GM23338 (cell line): Measurements from ENCODE around the gene CDH23. TPM values are rescaled to one million over a fixed set of nuclear protein-coding genes. Genes with fewer than 3 reads are reported as not detected.

ENCODE experiments used
- ATAC-seq: fragments of 200-7000 bp; cut with Tn5 transposase; 3 replicates; pipeline ENCODE4 v1.9.1; 2020
- DNase-seq: peaks from one replicate; pipeline ENCODE4 v3.0.0-alpha.2; 2015; ENCODE audit warnings: low spot score
- H2AFZ ChIP-seq: fragments of 200-600 bp; sonication (generic); 2 replicates; pipeline ENCODE4 v1.8.0; 2016; ENCODE audit warnings: antibody characterized with exemption, mild to moderate bottlenecking, moderate library complexity
- H3F3A ChIP-seq: fragments of 200-600 bp; sonication (generic); replicated peaks from 2 replicates; pipeline ENCODE4 v1.8.0; 2017; ENCODE audit warnings: antibody characterized with exemption, mixed run types, low read depth
- H3K27ac ChIP-seq: fragments of 200-600 bp; sonication (generic); 2 replicates; pipeline ENCODE4 v1.6.1; 2016; ENCODE audit warnings: low read depth
- H3K27me3 ChIP-seq: fragments of 200-600 bp; sonication (generic); 2 replicates; pipeline ENCODE4 v1.8.0; 2016; ENCODE audit warnings: mild to moderate bottlenecking, mixed run types, moderate library complexity; ENCODE audit not compliant: insufficient read depth
- H3K36me3 ChIP-seq: fragments of 200-600 bp; sonication (generic); 2 replicates; pipeline ENCODE4 v1.8.0; 2016; ENCODE audit warnings: mild to moderate bottlenecking; ENCODE audit not compliant: insufficient read depth
- H3K4me1 ChIP-seq: fragments of 200-600 bp; sonication (generic); 2 replicates; pipeline ENCODE4 v1.8.0; 2016; ENCODE audit warnings: mild to moderate bottlenecking, moderate library complexity; ENCODE audit not compliant: insufficient read depth
- H3K4me2 ChIP-seq: fragments of 200-600 bp; sonication (generic); 2 replicates; pipeline ENCODE4 v1.7.1; 2017; ENCODE audit warnings: mixed run types
- H3K4me3 ChIP-seq: fragments of 200-600 bp; sonication (generic); 2 replicates; pipeline ENCODE4 v1.6.1; 2016; ENCODE audit warnings: mixed run types
- H3K79me2 ChIP-seq: fragments of 200-600 bp; sonication (generic); replicated peaks from 2 replicates; pipeline ENCODE4 v1.8.0; 2017; ENCODE audit warnings: mild to moderate bottlenecking; ENCODE audit not compliant: insufficient read depth
- H3K9me2 ChIP-seq: fragments of 200-600 bp; sonication (generic); 2 replicates; pipeline ENCODE4 v1.8.0; 2017; ENCODE audit not compliant: insufficient read depth
- H4K20me1 ChIP-seq: fragments of 200-600 bp; sonication (generic); replicated peaks from 2 replicates; pipeline ENCODE4 v1.8.0; 2017; ENCODE audit warnings: mild to moderate bottlenecking; ENCODE audit not compliant: insufficient read depth
- H3K27ac Mint-ChIP-seq: 2 replicates; pipeline ENCODE4 v1.8.0; 2020; ENCODE audit warnings: inconsistent platforms, mild to moderate bottlenecking, moderate library complexity, mixed read lengths
- H3K27me3 Mint-ChIP-seq: 3 replicates; pipeline ENCODE4 v1.8.0; 2022; ENCODE audit warnings: low read depth, mild to moderate bottlenecking, moderate library complexity, mixed read lengths, inconsistent platforms; ENCODE audit not compliant: insufficient read depth, poor library complexity
- H3K36me3 Mint-ChIP-seq: 3 replicates; pipeline ENCODE4 v1.8.0; 2021; ENCODE audit warnings: low read depth, mild to moderate bottlenecking, inconsistent platforms, moderate library complexity, mixed read lengths
- H3K4me1 Mint-ChIP-seq: 3 replicates; pipeline ENCODE4 v1.8.0; 2020; ENCODE audit warnings: mild to moderate bottlenecking, inconsistent platforms, mixed read lengths
- H3K4me3 Mint-ChIP-seq: 3 replicates; pipeline ENCODE4 v1.8.0; 2021; ENCODE audit warnings: moderate library complexity, mild to moderate bottlenecking, inconsistent platforms, mixed read lengths
- H3K9me3 Mint-ChIP-seq: 3 replicates; pipeline ENCODE4 v1.8.0; 2020; ENCODE audit warnings: moderate library complexity, mild to moderate bottlenecking, inconsistent platforms, mixed read lengths
- CREB1 ChIP-seq: fragments of 250-450 bp; sonication (Bioruptor Pico); IDR thresholded peaks from 2 replicates; pipeline ENCODE4 v1.5.0; 2020; ENCODE audit warnings: low read depth, mild to moderate bottlenecking, moderate library complexity
- EZH2 ChIP-seq: fragments of 200-600 bp; sonication (generic); IDR thresholded peaks from one replicate; pipeline ENCODE4 v1.8.0; 2017; ENCODE audit warnings: antibody characterized with exemption, mild to moderate bottlenecking, low read depth; ENCODE audit not compliant: unreplicated experiment
- EZH2phosphoT487 ChIP-seq: fragments of 200-600 bp; sonication (generic); IDR thresholded peaks from one replicate; pipeline ENCODE4 v1.8.1; 2018; ENCODE audit warnings: antibody characterized with exemption; ENCODE audit not compliant: unreplicated experiment
- JUNB ChIP-seq: IDR thresholded peaks from one replicate; pipeline ENCODE4 v1.6.1; 2016; ENCODE audit warnings: antibody characterized with exemption; ENCODE audit not compliant: unreplicated experiment
- NANOG ChIP-seq: IDR thresholded peaks from 2 replicates; pipeline ENCODE4 v1.6.1; 2016; ENCODE audit warnings: antibody characterized with exemption, borderline replicate concordance
- POLR2AphosphoS5 ChIP-seq: IDR thresholded peaks from 2 replicates; pipeline ENCODE4 v1.6.1; 2016; ENCODE audit warnings: antibody characterized with exemption, low read depth
- STAT1 ChIP-seq: IDR thresholded peaks from one replicate; pipeline ENCODE4 v1.6.1; 2016; ENCODE audit warnings: antibody characterized with exemption; ENCODE audit not compliant: unreplicated experiment
- ZNF114 ChIP-seq: fragments of 250-450 bp; sonication (Bioruptor Pico); IDR thresholded peaks from 2 replicates; pipeline ENCODE4 v1.5.0; 2020; ENCODE audit warnings: mild to moderate bottlenecking, moderate library complexity
- ZNF331 ChIP-seq: fragments of 250-450 bp; sonication (Bioruptor Pico); IDR thresholded peaks from 2 replicates; pipeline ENCODE4 v1.5.0; 2020; ENCODE audit warnings: low read depth, mild to moderate bottlenecking, moderate library complexity
- polyA plus RNA-seq: library from polyadenylated mRNA; unstranded; fragments of >200 nt; fragmentation: Nextera tagmentation; extraction: Ambion mirVana; gene quantifications from 2 replicates; pipeline ENCODE4 v1.2.1, GENCODE V29; 2016
- total RNA-seq: library from RNA; depleted of rRNA; stranded (reverse); fragments of >200 nt; shearing (Covaris generic); gene quantifications from 2 replicates; pipeline ENCODE4 v1.2.3, GENCODE V29; 2014
- TF ChIP-seq, protein P1 (sequence below): IDR thresholded peaks from one replicate; pipeline ENCODE4 v1.6.1; 2018; ENCODE audit warnings: antibody characterized with exemption; ENCODE audit not compliant: unreplicated experiment
- TF ChIP-seq, protein P2 (sequence below): IDR thresholded peaks from 2 replicates; pipeline ENCODE4 v1.6.1; 2016; ENCODE audit warnings: antibody characterized with exemption
- TF ChIP-seq, protein P3 (sequence below), 2 experiments: fragments of 200-600 bp in 1 of 2; sonication (generic) in 1 of 2; conservative IDR thresholded peaks; 2 replicates each; pipeline versions ENCODE4 v1.5.1 to v1.6.1; 2016 to 2017; ENCODE audit warnings: antibody characterized with exemption in 2 of 2, low read depth in 2 of 2, mild to moderate bottlenecking in 2 of 2, moderate library complexity in 1 of 2
- TF ChIP-seq, protein P4 (sequence below): fragments of 250-450 bp; sonication (Bioruptor Pico); IDR thresholded peaks from 2 replicates; pipeline ENCODE4 v1.5.0; 2020; ENCODE audit warnings: mild to moderate bottlenecking, moderate library complexity

CDH23 gene
- total and polyA plus RNA-seq, 2 experiments from 2014 or later = 0.95 to 4.3 TPM

DNA sequence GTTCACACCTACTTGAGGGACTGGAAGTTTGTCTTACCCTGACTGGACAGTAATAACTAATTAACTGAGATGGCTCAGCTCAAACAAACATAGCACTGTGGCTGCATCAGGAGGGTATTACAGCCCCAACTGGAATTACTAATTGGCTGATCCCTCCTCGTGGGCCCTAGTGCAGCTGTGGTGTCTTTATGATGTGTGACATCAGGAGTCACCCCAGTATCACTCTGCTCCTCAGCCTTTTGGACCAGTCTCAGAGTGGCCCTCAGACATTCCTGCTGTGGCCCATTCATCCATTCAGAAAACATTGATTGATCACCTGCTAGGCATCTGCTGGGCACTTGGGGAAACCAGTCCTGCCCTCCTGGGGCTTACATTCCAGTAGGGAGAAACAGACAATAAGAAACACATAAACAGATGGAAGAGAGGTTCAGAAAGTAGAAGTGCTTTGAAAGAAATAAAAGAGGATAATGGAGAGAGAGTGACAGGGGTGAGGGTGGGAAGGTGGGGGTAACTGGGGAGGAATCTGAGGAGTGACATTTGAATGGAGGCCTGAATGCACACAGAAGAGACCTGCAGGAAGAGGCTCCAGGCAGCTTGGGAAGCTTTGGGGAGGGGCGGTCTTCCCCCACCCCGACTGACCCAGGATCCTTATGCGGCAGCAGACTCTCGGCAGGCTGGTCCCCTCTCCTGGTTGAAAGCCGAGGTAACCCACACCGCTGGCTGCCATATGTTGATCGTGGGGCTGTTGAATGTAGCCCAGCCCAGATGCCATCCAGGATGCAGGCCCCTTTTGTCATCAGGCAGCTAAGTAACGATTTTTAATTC lies 209.7 kb downstream of the CDH23 start:
- no peak for TF ChIP-seq EZH2phosphoT487
- TF ChIP-seq, protein P1, sequence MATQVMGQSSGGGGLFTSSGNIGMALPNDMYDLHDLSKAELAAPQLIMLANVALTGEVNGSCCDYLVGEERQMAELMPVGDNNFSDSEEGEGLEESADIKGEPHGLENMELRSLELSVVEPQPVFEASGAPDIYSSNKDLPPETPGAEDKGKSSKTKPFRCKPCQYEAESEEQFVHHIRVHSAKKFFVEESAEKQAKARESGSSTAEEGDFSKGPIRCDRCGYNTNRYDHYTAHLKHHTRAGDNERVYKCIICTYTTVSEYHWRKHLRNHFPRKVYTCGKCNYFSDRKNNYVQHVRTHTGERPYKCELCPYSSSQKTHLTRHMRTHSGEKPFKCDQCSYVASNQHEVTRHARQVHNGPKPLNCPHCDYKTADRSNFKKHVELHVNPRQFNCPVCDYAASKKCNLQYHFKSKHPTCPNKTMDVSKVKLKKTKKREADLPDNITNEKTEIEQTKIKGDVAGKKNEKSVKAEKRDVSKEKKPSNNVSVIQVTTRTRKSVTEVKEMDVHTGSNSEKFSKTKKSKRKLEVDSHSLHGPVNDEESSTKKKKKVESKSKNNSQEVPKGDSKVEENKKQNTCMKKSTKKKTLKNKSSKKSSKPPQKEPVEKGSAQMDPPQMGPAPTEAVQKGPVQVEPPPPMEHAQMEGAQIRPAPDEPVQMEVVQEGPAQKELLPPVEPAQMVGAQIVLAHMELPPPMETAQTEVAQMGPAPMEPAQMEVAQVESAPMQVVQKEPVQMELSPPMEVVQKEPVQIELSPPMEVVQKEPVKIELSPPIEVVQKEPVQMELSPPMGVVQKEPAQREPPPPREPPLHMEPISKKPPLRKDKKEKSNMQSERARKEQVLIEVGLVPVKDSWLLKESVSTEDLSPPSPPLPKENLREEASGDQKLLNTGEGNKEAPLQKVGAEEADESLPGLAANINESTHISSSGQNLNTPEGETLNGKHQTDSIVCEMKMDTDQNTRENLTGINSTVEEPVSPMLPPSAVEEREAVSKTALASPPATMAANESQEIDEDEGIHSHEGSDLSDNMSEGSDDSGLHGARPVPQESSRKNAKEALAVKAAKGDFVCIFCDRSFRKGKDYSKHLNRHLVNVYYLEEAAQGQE = no peak
- no peak for TF ChIP-seq JUNB
- no peak for TF ChIP-seq EZH2
- TF ChIP-seq CREB1 (CRISPR knock-in tag) = no peak
- no peak for TF ChIP-seq ZNF331 (CRISPR knock-in tag)
- TF ChIP-seq ZNF114 = no peak
- no peak for TF ChIP-seq NANOG
- no peak for TF ChIP-seq STAT1
- TF ChIP-seq, protein P2, sequence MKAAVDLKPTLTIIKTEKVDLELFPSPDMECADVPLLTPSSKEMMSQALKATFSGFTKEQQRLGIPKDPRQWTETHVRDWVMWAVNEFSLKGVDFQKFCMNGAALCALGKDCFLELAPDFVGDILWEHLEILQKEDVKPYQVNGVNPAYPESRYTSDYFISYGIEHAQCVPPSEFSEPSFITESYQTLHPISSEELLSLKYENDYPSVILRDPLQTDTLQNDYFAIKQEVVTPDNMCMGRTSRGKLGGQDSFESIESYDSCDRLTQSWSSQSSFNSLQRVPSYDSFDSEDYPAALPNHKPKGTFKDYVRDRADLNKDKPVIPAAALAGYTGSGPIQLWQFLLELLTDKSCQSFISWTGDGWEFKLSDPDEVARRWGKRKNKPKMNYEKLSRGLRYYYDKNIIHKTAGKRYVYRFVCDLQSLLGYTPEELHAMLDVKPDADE = no peak
- TF ChIP-seq, protein P3, sequence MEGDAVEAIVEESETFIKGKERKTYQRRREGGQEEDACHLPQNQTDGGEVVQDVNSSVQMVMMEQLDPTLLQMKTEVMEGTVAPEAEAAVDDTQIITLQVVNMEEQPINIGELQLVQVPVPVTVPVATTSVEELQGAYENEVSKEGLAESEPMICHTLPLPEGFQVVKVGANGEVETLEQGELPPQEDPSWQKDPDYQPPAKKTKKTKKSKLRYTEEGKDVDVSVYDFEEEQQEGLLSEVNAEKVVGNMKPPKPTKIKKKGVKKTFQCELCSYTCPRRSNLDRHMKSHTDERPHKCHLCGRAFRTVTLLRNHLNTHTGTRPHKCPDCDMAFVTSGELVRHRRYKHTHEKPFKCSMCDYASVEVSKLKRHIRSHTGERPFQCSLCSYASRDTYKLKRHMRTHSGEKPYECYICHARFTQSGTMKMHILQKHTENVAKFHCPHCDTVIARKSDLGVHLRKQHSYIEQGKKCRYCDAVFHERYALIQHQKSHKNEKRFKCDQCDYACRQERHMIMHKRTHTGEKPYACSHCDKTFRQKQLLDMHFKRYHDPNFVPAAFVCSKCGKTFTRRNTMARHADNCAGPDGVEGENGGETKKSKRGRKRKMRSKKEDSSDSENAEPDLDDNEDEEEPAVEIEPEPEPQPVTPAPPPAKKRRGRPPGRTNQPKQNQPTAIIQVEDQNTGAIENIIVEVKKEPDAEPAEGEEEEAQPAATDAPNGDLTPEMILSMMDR (conservative IDR thresholded peaks at IDR 0.05; ENCODE audit: low read depth in 2 of 2) = no peak
- no peak for TF ChIP-seq POLR2AphosphoS5
- TF ChIP-seq, protein P4, sequence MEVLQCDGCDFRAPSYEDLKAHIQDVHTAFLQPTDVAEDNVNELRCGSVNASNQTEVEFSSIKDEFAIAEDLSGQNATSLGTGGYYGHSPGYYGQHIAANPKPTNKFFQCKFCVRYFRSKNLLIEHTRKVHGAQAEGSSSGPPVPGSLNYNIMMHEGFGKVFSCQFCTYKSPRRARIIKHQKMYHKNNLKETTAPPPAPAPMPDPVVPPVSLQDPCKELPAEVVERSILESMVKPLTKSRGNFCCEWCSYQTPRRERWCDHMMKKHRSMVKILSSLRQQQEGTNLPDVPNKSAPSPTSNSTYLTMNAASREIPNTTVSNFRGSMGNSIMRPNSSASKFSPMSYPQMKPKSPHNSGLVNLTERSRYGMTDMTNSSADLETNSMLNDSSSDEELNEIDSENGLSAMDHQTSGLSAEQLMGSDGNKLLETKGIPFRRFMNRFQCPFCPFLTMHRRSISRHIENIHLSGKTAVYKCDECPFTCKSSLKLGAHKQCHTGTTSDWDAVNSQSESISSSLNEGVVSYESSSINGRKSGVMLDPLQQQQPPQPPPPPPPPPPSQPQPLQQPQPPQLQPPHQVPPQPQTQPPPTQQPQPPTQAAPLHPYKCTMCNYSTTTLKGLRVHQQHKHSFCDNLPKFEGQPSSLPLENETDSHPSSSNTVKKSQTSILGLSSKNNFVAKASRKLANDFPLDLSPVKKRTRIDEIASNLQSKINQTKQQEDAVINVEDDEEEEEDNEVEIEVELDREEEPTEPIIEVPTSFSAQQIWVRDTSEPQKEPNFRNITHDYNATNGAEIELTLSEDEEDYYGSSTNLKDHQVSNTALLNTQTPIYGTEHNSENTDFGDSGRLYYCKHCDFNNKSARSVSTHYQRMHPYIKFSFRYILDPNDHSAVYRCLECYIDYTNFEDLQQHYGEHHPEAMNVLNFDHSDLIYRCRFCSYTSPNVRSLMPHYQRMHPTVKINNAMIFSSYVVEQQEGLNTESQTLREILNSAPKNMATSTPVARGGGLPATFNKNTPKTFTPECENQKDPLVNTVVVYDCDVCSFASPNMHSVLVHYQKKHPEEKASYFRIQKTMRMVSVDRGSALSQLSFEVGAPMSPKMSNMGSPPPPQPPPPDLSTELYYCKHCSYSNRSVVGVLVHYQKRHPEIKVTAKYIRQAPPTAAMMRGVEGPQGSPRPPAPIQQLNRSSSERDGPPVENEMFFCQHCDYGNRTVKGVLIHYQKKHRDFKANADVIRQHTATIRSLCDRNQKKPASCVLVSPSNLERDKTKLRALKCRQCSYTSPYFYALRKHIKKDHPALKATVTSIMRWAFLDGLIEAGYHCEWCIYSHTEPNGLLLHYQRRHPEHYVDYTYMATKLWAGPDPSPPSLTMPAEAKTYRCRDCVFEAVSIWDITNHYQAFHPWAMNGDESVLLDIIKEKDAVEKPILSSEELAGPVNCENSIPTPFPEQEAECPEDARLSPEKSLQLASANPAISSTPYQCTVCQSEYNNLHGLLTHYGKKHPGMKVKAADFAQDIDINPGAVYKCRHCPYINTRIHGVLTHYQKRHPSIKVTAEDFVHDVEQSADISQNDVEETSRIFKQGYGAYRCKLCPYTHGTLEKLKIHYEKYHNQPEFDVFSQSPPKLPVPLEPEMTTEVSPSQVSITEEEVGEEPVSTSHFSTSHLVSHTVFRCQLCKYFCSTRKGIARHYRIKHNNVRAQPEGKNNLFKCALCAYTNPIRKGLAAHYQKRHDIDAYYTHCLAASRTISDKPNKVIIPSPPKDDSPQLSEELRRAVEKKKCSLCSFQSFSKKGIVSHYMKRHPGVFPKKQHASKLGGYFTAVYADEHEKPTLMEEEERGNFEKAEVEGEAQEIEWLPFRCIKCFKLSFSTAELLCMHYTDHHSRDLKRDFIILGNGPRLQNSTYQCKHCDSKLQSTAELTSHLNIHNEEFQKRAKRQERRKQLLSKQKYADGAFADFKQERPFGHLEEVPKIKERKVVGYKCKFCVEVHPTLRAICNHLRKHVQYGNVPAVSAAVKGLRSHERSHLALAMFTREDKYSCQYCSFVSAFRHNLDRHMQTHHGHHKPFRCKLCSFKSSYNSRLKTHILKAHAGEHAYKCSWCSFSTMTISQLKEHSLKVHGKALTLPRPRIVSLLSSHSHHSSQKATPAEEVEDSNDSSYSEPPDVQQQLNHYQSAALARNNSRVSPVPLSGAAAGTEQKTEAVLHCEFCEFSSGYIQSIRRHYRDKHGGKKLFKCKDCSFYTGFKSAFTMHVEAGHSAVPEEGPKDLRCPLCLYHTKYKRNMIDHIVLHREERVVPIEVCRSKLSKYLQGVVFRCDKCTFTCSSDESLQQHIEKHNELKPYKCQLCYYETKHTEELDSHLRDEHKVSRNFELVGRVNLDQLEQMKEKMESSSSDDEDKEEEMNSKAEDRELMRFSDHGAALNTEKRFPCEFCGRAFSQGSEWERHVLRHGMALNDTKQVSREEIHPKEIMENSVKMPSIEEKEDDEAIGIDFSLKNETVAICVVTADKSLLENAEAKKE (CRISPR knock-in tag) = no peak
- Histone ChIP-seq H3K4me2 (no peak overlapping the region), H3K36me3 (no peaks in the 10 kb centered on the region), H3K4me1 (no peaks in the 10 kb centered on the region; the same call in 1 of the 2 replicates), H3K79me2 (no peaks in the 10 kb centered on the region), H4K20me1 (no peaks in the 10 kb centered on the region), H3K27ac (no peak overlapping the region), H2AFZ (no peak overlapping the region), H3F3A (no peaks in the 10 kb centered on the region), H3K9me2 (no peaks in the 10 kb centered on the region), H3K4me3 (no peak overlapping the region), H3K27me3 (no peaks in the 10 kb centered on the region)
- Mint-ChIP-seq H3K9me3 (no peaks in the 10 kb centered on the region), H3K27me3 (peaks cover 3% of the 10 kb centered on the region), H3K36me3 (no peaks in the 10 kb centered on the region), H3K4me3 (no peak overlapping the region), H3K27ac (no peak overlapping the region), H3K4me1 (peaks cover 42% of the 10 kb centered on the region)
- DNase-seq (no peak), ATAC-seq (peak; percentile 5; the same call in 2 of the 3 replicates)
